Astrocyte of the cerebellum (primary cell): ENCODE data around the gene MCRS1.

Source experiments
- DNase-seq: peaks from one replicate; pipeline ENCODE4 v3.0.0-alpha.2; 2011; ENCODE audit warnings: low read depth
- H3K4me3 ChIP-seq: 2 replicates; pipeline ENCODE4 v1.5.1; 2011; ENCODE audit warnings: mild to moderate bottlenecking, low read depth, low read length, moderate library complexity
- CTCF ChIP-seq: IDR thresholded peaks from 2 replicates; pipeline ENCODE4 v1.5.1; 2012; ENCODE audit warnings: low read length, low read depth, moderate library complexity, mild to moderate bottlenecking; ENCODE audit errors: missing control alignments
- in situ Hi-C: cut with HindIII; loops from 2 replicates; pipeline ENCODE4 v1.10.0; 2017; ENCODE audit warnings: low sequenced_read_pairs

MCRS1 gene

GRCh38 chr12:49588721-49589516 is 21.0 kb upstream of the MCRS1 start:
- no peak overlapping the region for H3K4me3 ChIP-seq
- no peak for DNase-seq
- in situ Hi-C loops = no loop called here
- TF ChIP-seq CTCF = no peak

GRCh38 chr12:49588281-49588680 is 20.3 kb upstream of the MCRS1 start:
- DNase-seq = no peak
- in situ Hi-C loops = no loop called here
- no peak for TF ChIP-seq CTCF
- H3K4me3 ChIP-seq = no peak overlapping the region

- H3K4me3 ChIP-seq = no peak overlapping the region
- in situ Hi-C loops = no loop called here
- no peak for DNase-seq
- peak; percentile 12 for TF ChIP-seq CTCF
Measured at GRCh38 chr12:49587174-49587908, 19.4 kb upstream of the MCRS1 start.

- no peak overlapping the region for H3K4me3 ChIP-seq
- in situ Hi-C loops = no loop called here
- DNase-seq = no peak
- TF ChIP-seq CTCF = no peak
Measured at GRCh38 chr12:49585477-49586459, 17.8 kb upstream of the MCRS1 start.

- TF ChIP-seq CTCF = no peak
- DNase-seq = no peak
- no peak overlapping the region for H3K4me3 ChIP-seq
- in situ Hi-C loops = no loop called here
Measured at GRCh38 chr12:49584591-49584990, 16.6 kb upstream of the MCRS1 start.
